NCI-H1436 (cell line): ENCODE results near the gene GNAT3.
A peak's percentile ranks its signal among the peaks of the same experiment; 100 is the strongest.

ENCODE experiments used
- DNase-seq: peaks from one replicate; lab custom pipeline; 2025; lab: John Stamatoyannopoulos, UW

GNAT3 gene

GRCh38 chr7:80511964-80512363, at the start of gene GNAT3:
TSS of gene GNAT3 (minus strand) at chr7:80512064. CDS start at chr7:80511926, 138 bp downstream.
- peak; percentile 59 for DNase-seq

DNA sequence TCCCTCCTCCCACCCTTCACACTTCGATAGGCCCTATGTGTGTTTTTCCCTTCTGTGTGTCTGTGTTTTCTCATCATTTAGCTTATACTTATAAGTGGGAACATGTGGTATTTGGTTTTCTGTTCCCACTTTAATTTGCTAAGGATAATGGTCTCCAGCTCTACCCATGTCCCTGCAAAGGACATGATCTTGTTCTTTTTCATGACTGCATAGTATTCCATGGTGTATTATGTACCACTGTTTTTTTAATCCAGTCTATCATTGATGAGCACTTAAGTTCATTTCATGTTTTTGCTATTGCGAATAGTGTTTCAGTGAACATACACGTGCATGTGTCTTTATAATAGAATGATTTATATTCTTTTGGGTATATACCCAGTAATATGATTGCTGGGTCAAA, 46.3 kb upstream of the GNAT3 start:
- no peak for DNase-seq

DNA sequence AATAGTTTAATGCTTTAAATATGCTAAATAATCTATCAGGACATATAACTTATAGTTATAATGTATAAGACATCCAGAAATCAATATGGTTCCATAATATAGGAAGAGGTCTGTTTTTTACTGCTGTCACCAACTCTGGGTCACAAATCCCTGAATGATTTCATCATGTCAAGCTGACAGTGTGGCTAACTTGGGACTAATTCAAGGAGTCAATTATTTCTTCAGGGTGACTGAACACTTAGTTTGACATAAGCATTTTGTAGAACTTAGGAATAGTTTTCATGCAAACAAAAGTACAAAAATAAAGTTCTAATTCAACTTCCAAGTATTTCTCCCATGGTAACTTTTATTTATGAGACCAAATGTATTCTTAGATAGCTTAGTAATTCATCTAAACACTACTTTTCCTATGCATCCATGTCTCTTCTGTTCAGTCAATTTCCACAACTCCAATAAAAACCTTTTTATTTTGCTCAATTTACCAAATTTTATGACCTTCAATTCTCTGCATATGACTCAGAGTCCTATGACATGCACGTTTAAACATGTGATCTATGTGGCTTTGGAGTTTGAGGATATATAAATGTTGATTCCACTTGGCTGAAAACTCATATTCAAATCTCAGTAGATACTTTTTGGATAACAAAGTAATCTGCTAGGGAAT, 40.3 kb upstream of the GNAT3 start:
- no peak for DNase-seq

- DNase-seq = no peak
These were observed 38.1 kb upstream of the GNAT3 start for GRCh38 chr7:80550005-80550404.

DNA sequence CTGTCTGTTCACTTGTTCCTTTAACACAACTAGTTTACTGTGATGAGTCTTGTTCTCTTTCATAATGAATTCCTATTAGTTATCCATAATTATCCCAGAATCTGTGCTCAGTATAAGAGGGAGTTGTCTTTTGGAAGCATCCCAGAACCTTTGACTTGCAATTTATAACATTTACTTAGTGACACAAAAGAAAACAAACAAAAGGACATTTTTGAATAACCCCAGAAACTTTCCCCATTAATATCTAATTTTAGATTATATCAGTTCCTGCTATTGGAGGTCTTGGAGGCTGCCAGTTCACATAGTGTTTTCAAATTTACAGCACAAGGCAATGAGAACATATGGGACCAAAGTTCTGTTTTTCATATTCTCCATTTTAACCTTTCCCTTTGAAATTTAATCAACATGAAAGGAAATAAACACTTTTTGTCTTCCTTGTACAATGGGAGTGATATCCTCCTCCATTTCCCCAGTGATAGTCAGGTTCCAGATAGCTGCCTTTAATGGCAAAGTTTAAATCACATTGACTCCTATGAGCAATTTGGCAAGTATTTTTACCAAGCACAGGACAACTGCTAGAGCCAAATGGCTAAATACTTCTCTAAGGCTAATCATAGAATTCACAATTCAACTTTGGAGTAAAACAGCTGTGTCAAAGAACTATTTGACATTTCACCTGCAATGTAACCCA, 37.1 kb upstream of the GNAT3 start:
- no peak for DNase-seq

DNA sequence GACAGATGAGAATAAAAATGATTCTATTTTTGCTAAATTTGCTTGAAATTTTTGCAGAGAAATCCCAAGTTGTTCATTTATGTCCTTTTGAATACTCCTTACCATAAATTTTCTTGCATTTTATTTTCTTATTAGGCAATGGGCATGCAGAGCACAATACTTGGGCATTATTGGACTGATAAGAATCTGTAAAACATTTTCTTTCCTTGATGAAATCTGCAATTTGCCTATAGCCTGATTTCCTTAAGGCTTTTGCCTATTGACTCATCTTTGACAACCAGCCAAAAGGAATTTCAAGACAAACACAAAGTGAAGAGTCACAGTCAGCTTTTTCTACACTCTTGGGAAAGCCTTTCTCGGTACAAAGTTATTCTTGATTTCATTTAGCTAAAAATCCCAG, 30.5 kb upstream of the GNAT3 start:
- DNase-seq = no peak

GRCh38 chr7:80540836-80541235, 29.0 kb upstream of the GNAT3 start:
- no peak for DNase-seq

DNA sequence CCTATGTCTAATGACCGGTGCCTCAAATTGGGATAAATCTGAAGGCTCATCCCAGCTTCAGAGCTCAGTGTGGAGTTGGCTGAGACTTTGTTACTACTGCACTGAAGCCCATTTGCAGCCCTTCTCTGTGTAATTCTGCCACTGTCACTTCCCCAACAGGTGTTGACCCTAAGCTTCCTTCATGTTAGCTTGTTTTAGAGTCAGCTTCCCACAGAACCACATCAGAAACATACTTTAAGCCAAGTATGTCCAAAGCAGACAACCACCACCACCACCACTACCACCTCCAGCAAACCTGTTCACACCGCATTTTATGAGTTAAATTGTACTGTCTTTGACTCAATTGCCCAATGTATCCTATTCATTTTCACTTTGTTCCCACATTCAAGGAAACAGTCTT, 25.2 kb upstream of the GNAT3 start:
- no peak for DNase-seq

GRCh38 chr7:80536426-80536825, 24.6 kb upstream of the GNAT3 start:
- no peak for DNase-seq

DNA sequence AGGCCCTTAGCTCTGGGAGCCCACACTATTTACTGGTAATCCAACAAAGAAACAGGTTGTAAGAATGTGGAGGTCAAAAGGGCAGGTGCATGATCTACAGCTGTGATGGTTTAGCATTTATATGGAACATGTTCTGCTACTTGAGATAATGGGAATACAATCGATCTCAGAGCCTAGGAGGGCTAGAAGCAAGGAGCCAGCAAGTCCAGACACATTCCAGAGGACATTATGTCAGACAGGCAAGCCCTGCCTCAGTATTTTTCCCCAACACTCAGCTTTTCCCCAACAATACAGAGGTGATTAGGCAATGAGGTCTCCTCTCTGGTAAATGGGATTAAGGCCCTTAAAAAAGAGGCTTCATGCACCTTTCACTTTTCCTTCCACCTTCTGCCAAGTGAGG, 21.4 kb upstream of the GNAT3 start:
- no peak for DNase-seq

GRCh38 chr7:80532153-80532552, 20.3 kb upstream of the GNAT3 start:
- DNase-seq = no peak

DNA sequence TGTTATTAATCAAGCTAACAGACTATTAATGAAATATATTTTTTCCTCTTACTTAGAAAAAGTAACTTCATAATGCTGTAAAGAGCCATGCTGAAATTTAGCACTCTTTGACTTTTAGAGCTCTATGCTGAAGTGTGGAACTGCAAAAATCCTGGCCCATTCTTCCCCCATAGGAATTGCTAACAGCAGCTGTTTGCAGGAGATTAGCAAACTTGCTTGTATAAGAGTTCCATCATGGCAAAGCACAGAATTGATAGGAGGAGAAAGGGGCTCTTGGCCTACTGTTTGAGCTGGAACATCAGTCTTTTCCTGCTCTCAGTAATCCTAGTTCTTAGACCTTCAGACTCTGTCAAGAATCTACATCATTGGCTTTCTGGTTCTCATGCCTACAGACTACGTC, 18.3 kb upstream of the GNAT3 start:
- no peak for DNase-seq

- DNase-seq = no peak
These were observed 17.5 kb upstream of the GNAT3 start for GRCh38 chr7:80529362-80529761.

GRCh38 chr7:80528689-80529088, 16.8 kb upstream of the GNAT3 start:
- no peak for DNase-seq

- no peak for DNase-seq
These were observed 14.6 kb upstream of the GNAT3 start for GRCh38 chr7:80526472-80526871.

DNA sequence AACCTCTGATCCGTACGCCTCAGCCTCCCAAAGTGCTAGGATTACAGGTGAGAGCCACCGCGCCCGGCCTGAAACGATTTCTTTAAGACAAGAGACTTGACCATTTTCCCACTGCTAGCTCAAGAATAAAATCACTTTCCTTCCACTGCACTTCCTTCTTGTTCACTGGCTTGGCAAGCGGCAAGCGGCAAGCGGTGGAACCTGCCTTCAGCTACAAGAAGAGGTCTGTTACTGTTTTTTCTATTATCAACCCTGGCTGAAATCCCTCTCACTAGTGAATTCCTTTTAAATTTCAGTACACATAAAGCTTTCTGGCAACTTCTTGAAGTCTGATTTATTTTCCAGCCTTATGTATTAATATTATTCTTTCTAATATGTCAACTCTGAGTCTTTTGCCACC, 12.8 kb upstream of the GNAT3 start:
- DNase-seq = no peak

GRCh38 chr7:80521809-80522208, 9.9 kb upstream of the GNAT3 start:
- peak; percentile 17 for DNase-seq

GRCh38 chr7:80520199-80520598, 8.3 kb upstream of the GNAT3 start:
- DNase-seq = no peak

DNA sequence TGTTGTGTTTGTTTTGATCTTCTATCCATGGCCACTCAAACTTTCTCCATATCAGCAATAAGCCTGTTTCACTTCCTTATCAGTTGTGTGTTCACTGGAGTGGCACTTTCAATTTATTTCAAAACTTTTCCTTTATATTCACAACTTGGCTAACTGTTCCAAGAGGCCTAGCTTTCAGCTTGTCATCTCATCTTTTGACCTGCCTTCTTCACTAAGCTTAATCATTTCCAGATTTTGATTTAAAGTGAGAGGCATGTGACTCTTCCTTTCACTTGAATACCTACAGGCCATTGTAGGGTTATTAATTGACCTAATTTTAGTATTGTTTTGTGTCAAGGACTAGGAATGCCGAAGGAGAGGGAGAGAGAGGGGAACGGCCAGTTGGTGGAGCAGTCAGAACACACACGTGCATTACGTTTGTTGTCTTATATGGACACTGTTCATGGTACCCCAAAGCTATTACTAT, 5.5 kb upstream of the GNAT3 start:
- no peak for DNase-seq

- DNase-seq = no peak
These were observed 3.4 kb upstream of the GNAT3 start for GRCh38 chr7:80515298-80515697.

DNA sequence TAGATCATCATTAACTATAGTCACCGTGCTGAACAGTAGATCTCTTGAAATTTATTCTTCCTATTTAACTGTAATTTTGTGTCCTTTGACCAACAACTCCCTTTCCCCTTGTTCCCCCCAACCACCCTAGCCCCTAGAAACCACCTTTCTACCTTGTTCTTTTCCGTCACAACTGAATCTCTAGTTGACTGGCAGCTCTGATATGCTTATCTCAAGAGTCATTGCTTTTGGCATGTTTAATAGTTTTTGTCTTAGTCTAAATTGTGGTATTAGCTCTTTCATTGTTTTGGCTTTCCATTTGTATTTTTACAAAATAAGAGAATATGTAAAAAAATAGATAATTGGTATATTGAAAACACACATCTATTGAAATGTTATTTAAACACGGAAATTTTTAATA, 1.8 kb downstream of the GNAT3 start:
- no peak for DNase-seq

DNA sequence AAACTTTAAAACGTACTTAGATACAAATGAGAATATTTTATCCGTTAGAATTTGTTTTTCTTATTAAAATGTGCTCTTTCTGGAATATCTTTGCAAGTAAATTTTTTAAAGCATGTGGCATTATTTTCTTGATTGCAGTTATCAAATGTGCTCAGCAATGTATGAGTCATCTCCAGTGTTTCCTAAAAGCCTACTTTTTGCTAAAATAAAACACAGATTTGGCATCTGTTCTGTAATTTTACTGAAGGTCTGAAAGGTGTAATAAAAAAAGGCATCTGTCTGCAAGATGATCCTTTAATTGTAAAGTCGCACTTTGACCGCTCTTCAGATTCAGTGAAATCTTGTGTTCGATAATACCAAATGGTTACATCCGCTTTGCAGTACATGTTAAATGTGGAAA, 3.4 kb downstream of the GNAT3 start:
- DNase-seq = no peak

DNA sequence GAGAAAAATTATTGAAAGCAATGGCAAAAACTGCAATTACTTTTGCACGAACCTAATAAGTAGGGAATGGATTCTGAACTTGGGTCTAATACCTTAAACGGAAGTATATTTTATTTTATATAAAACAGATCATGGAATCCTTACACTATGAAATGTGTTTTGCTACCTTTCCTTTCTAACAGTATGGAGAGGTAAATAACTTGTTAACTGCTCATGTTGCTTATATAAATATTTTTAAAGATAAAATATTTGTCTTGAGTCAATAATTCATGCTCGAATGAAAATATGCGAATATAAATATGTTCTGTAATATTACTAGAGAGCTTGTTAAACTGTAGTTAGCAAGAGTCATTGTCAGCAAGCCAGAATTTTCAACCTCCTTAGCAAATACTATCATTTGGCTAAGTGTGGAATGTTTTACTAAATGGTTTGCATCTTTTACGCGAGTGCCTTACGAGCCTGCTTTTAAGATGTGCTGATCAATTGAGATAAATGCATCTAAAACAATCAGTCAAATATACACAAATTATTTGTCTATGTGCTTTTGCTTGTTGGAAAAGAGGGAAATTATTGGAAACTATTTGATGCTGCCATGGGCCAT, 5.9 kb downstream of the GNAT3 start:
- no peak for DNase-seq
